HTERT RPE-1 (cell line): ENCODE results near the gene TBCB.
"Not testable (repeated sequence)": the region's sequence is repeated elsewhere in the genome, so short reads cannot be mapped to it uniquely, and the experiment has no call there.

ENCODE experiments used
- in situ Hi-C: fragments of 300-500 bp; cut with MboI; formaldehyde crosslinking; loops from 4 replicates; pipeline ENCODE4 v1.14.3; 2020; ENCODE audit warnings: low sequenced_read_pairs

The TBCB gene

GRCh38 chr19:36169084-36169760, 54.0 kb downstream of the TBCB start:
- in situ Hi-C loops = no loop called here

- in situ Hi-C loops = no loop called here
Observed at GRCh38 chr19:36172852-36173251, 57.6 kb downstream of the TBCB start.

- in situ Hi-C loops = not testable (repeated sequence)
Observed at GRCh38 chr19:36173846-36174245, 58.6 kb downstream of the TBCB start.
